Parathyroid adenoma (tissue), 2 donors: Measurements from ENCODE around the gene FGF7.

Experiments used
- H2AFZ ChIP-seq: fragments of 300-600 bp; sonication (generic); one replicate; pipeline ENCODE4 v1.7.0; 2017; ENCODE audit warnings: antibody characterized with exemption, mild to moderate bottlenecking
- H3K27ac ChIP-seq: fragments of 300-600 bp; sonication (generic); one replicate; pipeline ENCODE4 v1.7.0; 2017
- H3K27me3 ChIP-seq: fragments of 300-600 bp; sonication (generic); one replicate; pipeline ENCODE4 v1.7.0; 2017; ENCODE audit warnings: low read length; ENCODE audit not compliant: control insufficient read depth, insufficient read depth
- H3K36me3 ChIP-seq: fragments of 300-600 bp; sonication (generic); one replicate; pipeline ENCODE4 v1.7.0; 2017; ENCODE audit warnings: low read length; ENCODE audit not compliant: control insufficient read depth, insufficient read depth
- H3K4me1 ChIP-seq: fragments of 300-600 bp; sonication (generic); one replicate; pipeline ENCODE4 v1.7.0; 2017; ENCODE audit warnings: control low read depth
- H3K4me2 ChIP-seq: fragments of 300-600 bp; sonication (generic); one replicate; pipeline ENCODE4 v1.7.0; 2017; ENCODE audit warnings: low read length
- H3K4me3 ChIP-seq: fragments of 300-600 bp; sonication (generic); one replicate; pipeline ENCODE4 v1.7.0; 2017; ENCODE audit warnings: low read depth, low read length
- H3K79me2 ChIP-seq: fragments of 300-600 bp; sonication (generic); one replicate; pipeline ENCODE4 v1.7.0; 2017; ENCODE audit warnings: control low read depth
- H3K9ac ChIP-seq: fragments of 300-600 bp; sonication (generic); one replicate; pipeline ENCODE4 v1.7.0; 2017; ENCODE audit warnings: mild to moderate bottlenecking
- H3K9me3 ChIP-seq: fragments of 300-600 bp; sonication (generic); one replicate; pipeline ENCODE4 v1.7.0; 2017; ENCODE audit warnings: low read length; ENCODE audit not compliant: control insufficient read depth
- CTCF ChIP-seq: fragments of 300-600 bp; sonication (generic); IDR thresholded peaks from one replicate; pipeline ENCODE4 v1.7.0; 2017; ENCODE audit warnings: antibody characterized with exemption, mild to moderate bottlenecking
- donor health status: primary hyperparathyroidism.

The FGF7 gene

GRCh38 chr15:49528289-49528688 lies 105.2 kb downstream of the FGF7 start:
- TF ChIP-seq CTCF, result no peak
- Histone ChIP-seq H3K9ac (no peak overlapping the region), H2AFZ (no peak overlapping the region), H3K27me3 (no peaks in the 10 kb centered on the region), H3K79me2 (no peaks in the 10 kb centered on the region), H3K4me3 (no peak overlapping the region), H3K4me2 (no peak overlapping the region), H3K9me3 (no peaks in the 10 kb centered on the region), H3K27ac (no peak overlapping the region), H3K4me1 (no peaks in the 10 kb centered on the region), H3K36me3 (no peaks in the 10 kb centered on the region)

GRCh38 chr15:49530092-49530491 lies 107.0 kb downstream of the FGF7 start:
- no peak for TF ChIP-seq CTCF
- H3K27me3 ChIP-seq, result no peaks in the 10 kb centered on the region
- H3K36me3 ChIP-seq, result no peaks in the 10 kb centered on the region

More at GRCh38 chr15:49530092-49530491, 107.0 kb downstream of the FGF7 start:
- Histone ChIP-seq H3K9ac (no peak overlapping the region), H3K4me2 (no peak overlapping the region), H2AFZ (no peak overlapping the region), H3K9me3 (no peaks in the 10 kb centered on the region), H3K79me2 (no peaks in the 10 kb centered on the region), H3K4me3 (no peak overlapping the region), H3K27ac (no peak overlapping the region), H3K4me1 (no peaks in the 10 kb centered on the region)
